GM19099 (cell line): Measurements from ENCODE around the gene F3.

Experiments
- POLR2A ChIP-seq: IDR thresholded peaks from 3 replicates; pipeline ENCODE4 v1.6.1; 2011; ENCODE audit warnings: low read depth; ENCODE audit not compliant: insufficient read length; ENCODE audit errors: extremely low read depth

F3 gene

GRCh38 chr1:94541246-94542087, at the start of gene F3:
Gene F3, minus strand, starts transcription at chr1:94541759. Its CDS starts 123 bp downstream, at chr1:94541636.
- TF ChIP-seq POLR2A = no peak

- no peak for TF ChIP-seq POLR2A
Observed at GRCh38 chr1:94590203-94591137, 48.9 kb upstream of the F3 start.

- no peak for TF ChIP-seq POLR2A
Observed at GRCh38 chr1:94589728-94590127, 48.2 kb upstream of the F3 start.

GRCh38 chr1:94582565-94582964, 41.0 kb upstream of the F3 start:
- TF ChIP-seq POLR2A = no peak

- TF ChIP-seq POLR2A = no peak
Observed at GRCh38 chr1:94580367-94581115, 39.0 kb upstream of the F3 start.

GRCh38 chr1:94579876-94580294, 38.3 kb upstream of the F3 start:
- no peak for TF ChIP-seq POLR2A

GRCh38 chr1:94578856-94579255, 37.3 kb upstream of the F3 start:
- TF ChIP-seq POLR2A = no peak

GRCh38 chr1:94572780-94573179, 31.2 kb upstream of the F3 start:
- no peak for TF ChIP-seq POLR2A

- TF ChIP-seq POLR2A = no peak
Observed at GRCh38 chr1:94565901-94566300, 24.3 kb upstream of the F3 start.

GRCh38 chr1:94562519-94563260, 21.1 kb upstream of the F3 start:
- TF ChIP-seq POLR2A = no peak

- TF ChIP-seq POLR2A = no peak
Observed at GRCh38 chr1:94560333-94560732, 18.8 kb upstream of the F3 start.

- TF ChIP-seq POLR2A = no peak
Observed at GRCh38 chr1:94559921-94560320, 18.4 kb upstream of the F3 start.

GRCh38 chr1:94555091-94555490, 13.5 kb upstream of the F3 start:
- TF ChIP-seq POLR2A = no peak

GRCh38 chr1:94554580-94554979, 13.0 kb upstream of the F3 start:
- TF ChIP-seq POLR2A = no peak
